Measurements from ENCODE around the gene MSTO1.

GRCh38 chr1:155570593-155570990 lies 39.4 kb upstream of the MSTO1 start:
- no peak for TF ChIP-seq CTCF (IDR thresholded peaks at IDR 0.05; ENCODE audit: insufficient read depth, low read depth, low read length)
- TF ChIP-seq EZH2 (IDR thresholded peaks at IDR 0.05; ENCODE audit: insufficient read depth, low read length) = no peak
